SU-DHL-6 (cell line): ENCODE results near the gene F8.

Experiments
- CTCF ChIP-seq: fragments of 200-600 bp; sonication (generic); IDR thresholded peaks from one replicate; pipeline ENCODE4 v1.5.1; 2017; ENCODE audit warnings: antibody characterized with exemption, mild to moderate bottlenecking, low read length, moderate library complexity; ENCODE audit not compliant: insufficient read depth, poor library complexity, severe bottlenecking
- EZH2phosphoT487 ChIP-seq: fragments of 200-600 bp; sonication (generic), shearing (Covaris generic); conservative IDR thresholded peaks from 2 replicates; pipeline ENCODE4 v1.6.1; 2018; ENCODE audit warnings: mild to moderate bottlenecking, antibody characterized with exemption, low read length, moderate library complexity, mixed read lengths

GRCh38 chrX:155000841-155001240 is 21.7 kb downstream of the F8 start:
- TF ChIP-seq CTCF = no peak
- no peak for TF ChIP-seq EZH2phosphoT487
